Measurements from ENCODE around the gene PABPN1L. TPM values are rescaled to one million over a fixed set of nuclear protein-coding genes. Genes with fewer than 3 reads are reported as not detected.

Gene PABPN1L
- total RNA-seq, 1 experiment from 2014 or later = not detected

- H3K36me3 Mint-ChIP-seq (ENCODE audit: insufficient read depth, unreplicated experiment) = no peaks in the 10 kb centered on the region
- TF ChIP-seq, protein P1, sequence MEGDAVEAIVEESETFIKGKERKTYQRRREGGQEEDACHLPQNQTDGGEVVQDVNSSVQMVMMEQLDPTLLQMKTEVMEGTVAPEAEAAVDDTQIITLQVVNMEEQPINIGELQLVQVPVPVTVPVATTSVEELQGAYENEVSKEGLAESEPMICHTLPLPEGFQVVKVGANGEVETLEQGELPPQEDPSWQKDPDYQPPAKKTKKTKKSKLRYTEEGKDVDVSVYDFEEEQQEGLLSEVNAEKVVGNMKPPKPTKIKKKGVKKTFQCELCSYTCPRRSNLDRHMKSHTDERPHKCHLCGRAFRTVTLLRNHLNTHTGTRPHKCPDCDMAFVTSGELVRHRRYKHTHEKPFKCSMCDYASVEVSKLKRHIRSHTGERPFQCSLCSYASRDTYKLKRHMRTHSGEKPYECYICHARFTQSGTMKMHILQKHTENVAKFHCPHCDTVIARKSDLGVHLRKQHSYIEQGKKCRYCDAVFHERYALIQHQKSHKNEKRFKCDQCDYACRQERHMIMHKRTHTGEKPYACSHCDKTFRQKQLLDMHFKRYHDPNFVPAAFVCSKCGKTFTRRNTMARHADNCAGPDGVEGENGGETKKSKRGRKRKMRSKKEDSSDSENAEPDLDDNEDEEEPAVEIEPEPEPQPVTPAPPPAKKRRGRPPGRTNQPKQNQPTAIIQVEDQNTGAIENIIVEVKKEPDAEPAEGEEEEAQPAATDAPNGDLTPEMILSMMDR (IDR thresholded peaks at IDR 0.05; ENCODE audit: insufficient read depth in 1 of 2, low read depth in 1 of 2, low read length in 1 of 2, severe bottlenecking in 1 of 2, unreplicated experiment in 1 of 2) = no peak
- no peaks in the 10 kb centered on the region for H3K4me1 Mint-ChIP-seq (ENCODE audit: low read depth, unreplicated experiment)
- ChIA-PET CTCF (interaction anchor here (0.7 kb wide), 1 partner anchor 160 kb away, joined by 3 read pairs; no protein-coding TSS in a partner anchor), POLR2A (no interaction called here)
- H3K36me3 ChIP-seq (ENCODE audit: control insufficient read depth, insufficient read depth, low read length) = no peaks in the 10 kb centered on the region
- no peaks in the 10 kb centered on the region for H3K4me1 ChIP-seq
- no peak overlapping the region for H3K27ac Mint-ChIP-seq (ENCODE audit: unreplicated experiment)
- intact Hi-C loops (cut with micrococcal nuclease; ENCODE audit: unreplicated experiment) = no loop called here
- H3K27me3 ChIP-seq (replicated peaks; ENCODE audit: control insufficient read depth, insufficient read depth, low read length) = no peaks in the 10 kb centered on the region
- no peak for DNase-seq
- H3K27me3 Mint-ChIP-seq (ENCODE audit: insufficient read depth, unreplicated experiment) = peaks cover 4% of the 10 kb centered on the region
- no peaks in the 10 kb centered on the region for H3K9me3 ChIP-seq
- H3K4me3 Mint-ChIP-seq (ENCODE audit: unreplicated experiment) = no peak overlapping the region
- BruUV-seq (replicated peaks) = no TSS peak
- H3K4me3 ChIP-seq (ENCODE audit: low read depth, low read length) = no peak overlapping the region
- H3K9me3 Mint-ChIP-seq (ENCODE audit: unreplicated experiment) = no peaks in the 10 kb centered on the region
Observed at GRCh38 chr16:88897696-88898425, 31.4 kb upstream of the PABPN1L start.

DNA sequence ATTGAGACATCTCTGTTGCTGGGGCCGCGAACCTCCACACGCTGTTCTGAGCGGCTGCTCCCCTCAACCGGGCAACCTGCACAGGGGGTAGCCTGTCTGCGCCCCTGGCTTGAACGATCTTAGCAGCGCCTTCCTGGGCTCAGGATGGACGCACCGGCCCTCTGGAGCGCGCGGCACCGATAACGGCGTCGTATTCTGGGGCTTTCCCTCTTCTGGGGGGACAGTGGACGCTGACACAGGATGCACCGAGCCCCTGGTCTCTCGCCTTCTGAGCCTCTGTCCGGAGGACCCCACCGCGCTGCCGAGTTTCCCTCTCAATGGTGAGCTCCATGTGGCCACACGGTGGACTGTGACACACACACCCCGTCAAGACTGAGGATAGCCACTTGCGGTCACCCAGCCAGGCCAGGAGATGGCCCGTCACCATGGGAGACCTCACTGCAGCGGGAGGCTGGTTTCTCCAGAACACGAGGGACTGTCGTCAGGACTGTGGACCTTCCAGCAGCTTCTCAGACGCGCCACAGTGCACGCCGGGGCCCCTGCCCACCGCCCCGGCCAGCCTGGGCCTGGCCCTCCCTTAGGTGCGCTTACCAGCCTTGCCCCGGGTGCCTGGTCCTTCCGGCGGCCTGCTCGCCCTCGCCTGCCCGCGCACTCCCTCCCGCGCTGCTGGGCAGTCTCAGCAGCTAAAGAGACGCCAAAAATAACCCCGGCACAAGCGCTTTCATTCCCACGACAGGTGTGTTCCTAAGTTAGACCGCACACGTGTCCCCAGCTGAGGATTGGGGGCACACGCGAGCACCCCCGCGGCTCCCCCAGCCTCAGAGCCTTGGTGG lies 30.0 kb upstream of the PABPN1L start:
- no peak for DNase-seq
- Histone ChIP-seq H3K4me1 (no peaks in the 10 kb centered on the region), H3K9me3 (no peaks in the 10 kb centered on the region), H3K36me3 (ENCODE audit: control insufficient read depth, insufficient read depth, low read length) (no peaks in the 10 kb centered on the region), H3K27me3 (replicated peaks; ENCODE audit: control insufficient read depth, insufficient read depth, low read length) (no peaks in the 10 kb centered on the region), H3K4me3 (ENCODE audit: low read depth, low read length) (no peak overlapping the region)
- H3K27ac Mint-ChIP-seq (ENCODE audit: unreplicated experiment) = no peak overlapping the region
- TF ChIP-seq, protein P1 (IDR thresholded peaks at IDR 0.05; ENCODE audit: insufficient read depth in 1 of 2, low read depth in 1 of 2, low read length in 1 of 2, severe bottlenecking in 1 of 2, unreplicated experiment in 1 of 2) = no peak
- H3K4me3 Mint-ChIP-seq (ENCODE audit: unreplicated experiment) = no peak overlapping the region
- no peaks in the 10 kb centered on the region for H3K9me3 Mint-ChIP-seq (ENCODE audit: unreplicated experiment)
- peaks cover 4% of the 10 kb centered on the region for H3K27me3 Mint-ChIP-seq (ENCODE audit: insufficient read depth, unreplicated experiment)
- intact Hi-C loops (cut with micrococcal nuclease; ENCODE audit: unreplicated experiment) = no loop called here
- ChIA-PET CTCF (no interaction called here), POLR2A (no interaction called here)
- no TSS peak for BruUV-seq (replicated peaks)
- H3K36me3 Mint-ChIP-seq (ENCODE audit: insufficient read depth, unreplicated experiment) = no peaks in the 10 kb centered on the region
- no peaks in the 10 kb centered on the region for H3K4me1 Mint-ChIP-seq (ENCODE audit: low read depth, unreplicated experiment)

GRCh38 chr16:88895335-88895734 lies 28.9 kb upstream of the PABPN1L start:
- no peaks in the 10 kb centered on the region for H3K9me3 Mint-ChIP-seq (ENCODE audit: unreplicated experiment)
- no peaks in the 10 kb centered on the region for H3K4me1 Mint-ChIP-seq (ENCODE audit: low read depth, unreplicated experiment)
- ChIA-PET POLR2A (no interaction called here), CTCF (no interaction called here)
- no peaks in the 10 kb centered on the region for H3K36me3 Mint-ChIP-seq (ENCODE audit: insufficient read depth, unreplicated experiment)
- no peak overlapping the region for H3K4me3 Mint-ChIP-seq (ENCODE audit: unreplicated experiment)
- intact Hi-C loops (cut with micrococcal nuclease; ENCODE audit: unreplicated experiment) = no loop called here
- no peaks in the 10 kb centered on the region for H3K36me3 ChIP-seq (ENCODE audit: control insufficient read depth, insufficient read depth, low read length)
- no peaks in the 10 kb centered on the region for H3K27me3 ChIP-seq (replicated peaks; ENCODE audit: control insufficient read depth, insufficient read depth, low read length)
- no TSS peak for BruUV-seq (replicated peaks)
- H3K4me3 ChIP-seq (ENCODE audit: low read depth, low read length) = no peak overlapping the region
- DNase-seq = no peak
- H3K4me1 ChIP-seq = no peaks in the 10 kb centered on the region
- H3K9me3 ChIP-seq = no peaks in the 10 kb centered on the region
- no peak overlapping the region for H3K27ac Mint-ChIP-seq (ENCODE audit: unreplicated experiment)
- TF ChIP-seq, protein P1 (IDR thresholded peaks at IDR 0.05; ENCODE audit: insufficient read depth in 1 of 2, low read depth in 1 of 2, low read length in 1 of 2, severe bottlenecking in 1 of 2, unreplicated experiment in 1 of 2) = no peak
- peaks cover 6% of the 10 kb centered on the region for H3K27me3 Mint-ChIP-seq (ENCODE audit: insufficient read depth, unreplicated experiment)
